Esophagus muscularis mucosa (tissue), 3 donors: ENCODE results near the gene RHCG.

Experiments used
- POLR2AphosphoS5 ChIP-seq, 2 donors: sonication (generic); formaldehyde crosslinking; IDR thresholded peaks; one replicate each; pipeline ENCODE4 v1.6.1; 2017; ENCODE audit warnings: antibody characterized with exemption in 2 of 2
- TF ChIP-seq, protein P1 (sequence below), 3 experiments: fragments of 200-600 bp in 2 of 3; fragments of 450-650 bp in 1 of 3; sonication (generic) in 2 of 3; IDR thresholded peaks; one replicate each; pipeline ENCODE4 v1.5.1; 2017 to 2019; ENCODE audit warnings: antibody characterized with exemption in 3 of 3, mild to moderate bottlenecking in 2 of 3, moderate library complexity in 1 of 3

- TF ChIP-seq, protein P1, sequence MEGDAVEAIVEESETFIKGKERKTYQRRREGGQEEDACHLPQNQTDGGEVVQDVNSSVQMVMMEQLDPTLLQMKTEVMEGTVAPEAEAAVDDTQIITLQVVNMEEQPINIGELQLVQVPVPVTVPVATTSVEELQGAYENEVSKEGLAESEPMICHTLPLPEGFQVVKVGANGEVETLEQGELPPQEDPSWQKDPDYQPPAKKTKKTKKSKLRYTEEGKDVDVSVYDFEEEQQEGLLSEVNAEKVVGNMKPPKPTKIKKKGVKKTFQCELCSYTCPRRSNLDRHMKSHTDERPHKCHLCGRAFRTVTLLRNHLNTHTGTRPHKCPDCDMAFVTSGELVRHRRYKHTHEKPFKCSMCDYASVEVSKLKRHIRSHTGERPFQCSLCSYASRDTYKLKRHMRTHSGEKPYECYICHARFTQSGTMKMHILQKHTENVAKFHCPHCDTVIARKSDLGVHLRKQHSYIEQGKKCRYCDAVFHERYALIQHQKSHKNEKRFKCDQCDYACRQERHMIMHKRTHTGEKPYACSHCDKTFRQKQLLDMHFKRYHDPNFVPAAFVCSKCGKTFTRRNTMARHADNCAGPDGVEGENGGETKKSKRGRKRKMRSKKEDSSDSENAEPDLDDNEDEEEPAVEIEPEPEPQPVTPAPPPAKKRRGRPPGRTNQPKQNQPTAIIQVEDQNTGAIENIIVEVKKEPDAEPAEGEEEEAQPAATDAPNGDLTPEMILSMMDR (IDR thresholded peaks at IDR 0.05) = no peak
- TF ChIP-seq POLR2AphosphoS5 (IDR thresholded peaks at IDR 0.05) = no peak
These were observed 848 bp upstream of the RHCG start for GRCh38 chr15:89497231-89497630.
